SK-N-SH (cell line): ENCODE measurements around the gene NEK5.

Source experiments
- CTCF ChIP-seq: fragments of 200-600 bp; sonication (generic); IDR thresholded peaks from 2 replicates; pipeline ENCODE4 v1.6.1; 2017; ENCODE audit warnings: antibody characterized with exemption, mild to moderate bottlenecking, moderate library complexity
- FOXM1 ChIP-seq: IDR thresholded peaks from 2 replicates; pipeline ENCODE4 v1.4.0; 2012; ENCODE audit warnings: low read depth, mild to moderate bottlenecking
- POLR2AphosphoS5 ChIP-seq: IDR thresholded peaks from 2 replicates; pipeline ENCODE4 v1.6.1; 2012; ENCODE audit warnings: low read depth, low read length
- RCOR1 ChIP-seq: fragments of 150-350 bp; IDR thresholded peaks from 2 replicates; pipeline ENCODE4 v1.6.1; 2017; ENCODE audit warnings: antibody characterized with exemption, low read length
- REST ChIP-seq: IDR thresholded peaks from 2 replicates; pipeline ENCODE4 v1.6.1; 2012; ENCODE audit warnings: mild to moderate bottlenecking, low read depth, low read length, moderate library complexity

DNA sequence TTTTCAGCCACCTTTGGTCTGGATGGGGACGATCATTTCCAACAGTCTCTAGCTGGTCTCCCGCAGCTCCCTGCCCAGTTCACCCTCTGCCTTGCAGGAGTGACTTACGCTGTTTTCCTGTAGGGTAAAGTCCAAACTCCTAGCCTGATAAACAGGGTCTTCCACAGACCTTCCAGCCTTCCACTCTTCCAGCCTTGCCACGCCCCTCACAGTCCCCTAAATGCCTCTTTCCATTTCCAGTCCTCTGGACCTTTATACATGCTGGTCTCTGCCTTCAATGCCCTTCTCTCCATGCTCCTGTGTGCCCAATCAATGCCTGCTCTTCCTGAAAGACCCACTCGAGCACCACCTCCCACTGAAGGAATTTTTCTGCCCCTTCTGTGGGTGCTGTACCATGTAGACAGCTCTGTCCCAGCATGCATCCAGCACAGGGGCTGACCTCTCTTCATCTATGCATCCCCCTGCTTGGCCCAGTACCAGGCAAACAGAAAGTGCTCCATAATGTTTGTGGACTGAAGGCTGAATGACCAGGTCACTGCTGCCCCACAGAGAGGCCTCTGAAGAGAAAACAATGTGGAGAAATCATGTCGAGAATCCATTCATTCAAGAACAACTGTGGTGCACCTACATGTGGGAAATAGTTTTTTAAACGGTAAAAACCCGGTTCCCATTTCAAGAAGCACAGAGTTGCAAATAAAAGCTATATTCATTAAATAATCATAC is 122.2 kb downstream of the NEK5 start:
- TF ChIP-seq CTCF (no peak), FOXM1 (no peak), REST (no peak), POLR2AphosphoS5 (no peak), RCOR1 (no peak)
